Measurements from ENCODE around the gene ZIC4.

- TF ChIP-seq POLR2A (IDR thresholded peaks at IDR 0.05) (no peak), CTCF (IDR thresholded peaks at IDR 0.05) (no peak), EP300 (IDR thresholded peaks at IDR 0.05) (no peak)
These were observed 21.0 kb downstream of the ZIC4 start for GRCh38 chr3:147385059-147386012.

Measured in tibial nerve (tissue), 4 donors.